ENCODE results near the gene GNG2.

Gene GNG2

GRCh38 chr14:51879170-51879569, 18.8 kb downstream of the GNG2 start:
- Histone ChIP-seq H3K9me2 (replicated peaks; ENCODE audit: insufficient read depth, low read length) (no peaks in the 10 kb centered on the region), H2AFZ (ENCODE audit: low read length) (no peak overlapping the region), H3K9me3 (replicated peaks; ENCODE audit: insufficient read depth, low read length) (no peaks in the 10 kb centered on the region), H3K4me3 (ENCODE audit: low read length) (no peak overlapping the region), H3K4me1 (ENCODE audit: low read length) (no peaks in the 10 kb centered on the region), H3K79me2 (ENCODE audit: low read length) (no peaks in the 10 kb centered on the region), H3F3A (ENCODE audit: insufficient read depth, low read length) (no peaks in the 10 kb centered on the region), H3K9ac (ENCODE audit: low read length) (no peak overlapping the region), H4K20me1 (ENCODE audit: insufficient read depth, low read length) (no peaks in the 10 kb centered on the region), H3K4me2 (ENCODE audit: low read depth, low read length) (no peak overlapping the region), H3K36me3 (replicated peaks; ENCODE audit: insufficient read depth, low read length) (no peaks in the 10 kb centered on the region), H3K27ac (ENCODE audit: low read length) (no peak overlapping the region), H3K27me3 (replicated peaks; ENCODE audit: insufficient read depth, low read length) (no peaks in the 10 kb centered on the region)
- no peak for TF ChIP-seq EZH2phosphoT487 (IDR thresholded peaks at IDR 0.05; ENCODE audit: low read length)
- no peak for TF ChIP-seq CTCF (IDR thresholded peaks at IDR 0.05; ENCODE audit: low read length)
- no peak for TF ChIP-seq EZH2 (optimal IDR thresholded peaks at IDR 0.05; ENCODE audit: low read depth, low read length)
- no peak for DNase-seq

- no peak overlapping the region for H3K4me2 ChIP-seq (ENCODE audit: low read depth, low read length)
- H3K4me3 ChIP-seq (ENCODE audit: low read length), result no peak overlapping the region
- no peaks in the 10 kb centered on the region for H3K27me3 ChIP-seq (replicated peaks; ENCODE audit: insufficient read depth, low read length)
- H3K79me2 ChIP-seq (ENCODE audit: low read length), result no peaks in the 10 kb centered on the region
- TF ChIP-seq EZH2 (optimal IDR thresholded peaks at IDR 0.05; ENCODE audit: low read depth, low read length), result no peak
- TF ChIP-seq CTCF (IDR thresholded peaks at IDR 0.05; ENCODE audit: low read length), result no peak
- no peak for TF ChIP-seq EZH2phosphoT487 (IDR thresholded peaks at IDR 0.05; ENCODE audit: low read length)
- no peaks in the 10 kb centered on the region for H3K9me2 ChIP-seq (replicated peaks; ENCODE audit: insufficient read depth, low read length)
- no peak overlapping the region for H3K9ac ChIP-seq (ENCODE audit: low read length)
- no peak for DNase-seq
- no peaks in the 10 kb centered on the region for H4K20me1 ChIP-seq (ENCODE audit: insufficient read depth, low read length)
- H3K4me1 ChIP-seq (ENCODE audit: low read length), result no peaks in the 10 kb centered on the region
- no peaks in the 10 kb centered on the region for H3F3A ChIP-seq (ENCODE audit: insufficient read depth, low read length)
- no peaks in the 10 kb centered on the region for H3K36me3 ChIP-seq (replicated peaks; ENCODE audit: insufficient read depth, low read length)
- H2AFZ ChIP-seq (ENCODE audit: low read length), result no peak overlapping the region
- H3K27ac ChIP-seq (ENCODE audit: low read length), result no peak overlapping the region
- H3K9me3 ChIP-seq (replicated peaks; ENCODE audit: insufficient read depth, low read length), result no peaks in the 10 kb centered on the region
Measured at GRCh38 chr14:51880835-51881580, 20.6 kb downstream of the GNG2 start.

GRCh38 chr14:51881636-51882035, 21.2 kb downstream of the GNG2 start:
- Histone ChIP-seq H3K9me2 (replicated peaks; ENCODE audit: insufficient read depth, low read length) (no peaks in the 10 kb centered on the region), H4K20me1 (ENCODE audit: insufficient read depth, low read length) (no peaks in the 10 kb centered on the region), H3K4me3 (ENCODE audit: low read length) (no peak overlapping the region), H3K27ac (ENCODE audit: low read length) (no peak overlapping the region), H3F3A (ENCODE audit: insufficient read depth, low read length) (no peaks in the 10 kb centered on the region), H3K9ac (ENCODE audit: low read length) (no peak overlapping the region), H3K4me1 (ENCODE audit: low read length) (no peaks in the 10 kb centered on the region), H2AFZ (ENCODE audit: low read length) (no peak overlapping the region), H3K79me2 (ENCODE audit: low read length) (no peaks in the 10 kb centered on the region), H3K27me3 (replicated peaks; ENCODE audit: insufficient read depth, low read length) (no peaks in the 10 kb centered on the region), H3K36me3 (replicated peaks; ENCODE audit: insufficient read depth, low read length) (no peaks in the 10 kb centered on the region), H3K9me3 (replicated peaks; ENCODE audit: insufficient read depth, low read length) (no peaks in the 10 kb centered on the region), H3K4me2 (ENCODE audit: low read depth, low read length) (no peak overlapping the region)
- DNase-seq, result no peak
- TF ChIP-seq CTCF (IDR thresholded peaks at IDR 0.05; ENCODE audit: low read length), result no peak
- no peak for TF ChIP-seq EZH2 (optimal IDR thresholded peaks at IDR 0.05; ENCODE audit: low read depth, low read length)
- no peak for TF ChIP-seq EZH2phosphoT487 (IDR thresholded peaks at IDR 0.05; ENCODE audit: low read length)

Measured in MM.1S (cell line).